ENCODE results near the gene PGK2.

PGK2 gene

DNA sequence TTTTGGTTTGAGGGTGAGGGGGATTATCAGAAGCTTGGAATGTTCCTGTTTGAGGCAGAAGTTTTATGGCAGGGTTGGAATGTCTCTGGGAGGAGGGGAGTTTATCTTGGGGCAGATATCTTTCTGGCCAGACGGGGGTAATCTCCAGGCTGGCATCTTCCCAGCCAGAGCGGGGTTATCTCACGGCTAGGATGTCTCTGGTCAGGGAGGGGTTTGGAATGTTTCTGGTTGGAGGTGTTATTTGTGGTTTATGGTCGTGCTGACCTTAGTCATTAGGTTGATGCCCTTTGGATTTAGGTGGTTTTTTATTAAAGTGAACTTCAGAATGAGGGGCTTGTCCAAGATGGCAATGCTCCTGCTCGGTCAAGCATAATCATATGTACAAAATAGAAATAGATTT lies 14.8 kb downstream of the PGK2 start:
- TF ChIP-seq TCF4 (CRISPR knock-in tag; IDR thresholded peaks at IDR 0.05; ENCODE audit: borderline replicate concordance) (no peak), GLIS3 (CRISPR knock-in tag; IDR thresholded peaks at IDR 0.05) (no peak), SNAI2 (CRISPR knock-in tag; IDR thresholded peaks at IDR 0.05) (no peak), TOX (CRISPR knock-in tag; IDR thresholded peaks at IDR 0.05; ENCODE audit: borderline replicate concordance) (no peak)
- no peak for ATAC-seq

DNA sequence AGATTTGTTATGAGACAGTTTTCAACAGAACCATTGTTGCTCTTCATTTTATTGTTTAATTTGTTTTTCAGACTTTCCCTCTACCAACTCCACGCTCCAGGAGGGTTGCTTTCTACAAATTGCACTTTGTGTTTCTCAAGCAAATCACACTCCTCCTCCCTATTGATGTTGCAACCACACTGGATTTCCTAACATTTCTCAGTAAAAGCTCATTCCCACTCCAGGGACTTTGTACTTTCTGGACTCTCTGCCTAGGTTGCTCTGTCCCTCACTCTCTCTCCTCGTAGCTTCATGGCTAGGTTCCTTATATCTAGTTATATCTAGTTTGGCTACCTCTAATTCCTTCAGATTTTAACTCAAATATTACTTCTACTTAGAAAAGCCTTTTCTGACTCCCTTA lies 20.3 kb downstream of the PGK2 start:
- ATAC-seq = no peak

DNA sequence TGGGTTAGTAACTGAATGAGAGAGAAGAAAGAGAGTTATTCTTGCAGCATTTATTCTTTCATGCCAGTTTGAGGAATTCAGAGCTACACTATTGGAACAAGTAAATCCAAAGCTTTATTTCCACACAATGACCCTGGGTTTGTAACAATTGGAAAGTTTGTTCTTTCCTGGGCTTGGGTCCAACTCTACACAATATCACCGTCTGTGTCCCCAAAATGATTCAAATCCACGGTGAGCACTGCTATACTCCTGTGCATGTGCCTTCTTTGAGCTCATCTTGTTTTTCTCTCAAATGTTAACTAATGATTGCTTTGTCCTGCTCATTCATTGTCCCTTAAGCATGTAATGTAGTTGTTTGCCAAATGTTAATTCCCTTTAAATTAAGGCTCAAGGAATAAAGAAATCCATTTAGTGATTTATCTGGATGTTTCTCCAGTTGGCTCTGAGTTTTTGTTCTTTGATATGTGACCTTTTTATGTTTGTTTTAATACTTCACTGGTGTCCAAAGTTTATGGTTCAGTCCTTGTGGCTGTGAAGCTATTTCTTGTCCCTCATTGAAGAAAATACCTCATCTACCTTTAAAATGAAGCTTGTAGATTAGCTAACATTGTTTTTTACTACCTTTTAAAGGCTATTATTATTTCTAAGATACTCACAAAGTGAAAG lies 22.4 kb downstream of the PGK2 start:
- TF ChIP-seq ZNF8 (CRISPR knock-in tag; IDR thresholded peaks at IDR 0.05) (no peak), TOX (CRISPR knock-in tag; IDR thresholded peaks at IDR 0.05; ENCODE audit: borderline replicate concordance) (no peak)
- no peak for ATAC-seq

More for the DNA sequence above, 20.3 kb downstream of the PGK2 start:
- TF ChIP-seq TOX (CRISPR knock-in tag; IDR thresholded peaks at IDR 0.05; ENCODE audit: borderline replicate concordance) = no peak
- TF ChIP-seq BACH2 (CRISPR knock-in tag; IDR thresholded peaks at IDR 0.05; ENCODE audit: borderline replicate concordance) = no peak
- no peak for TF ChIP-seq CSDC2 (CRISPR knock-in tag; IDR thresholded peaks at IDR 0.05)
- TF ChIP-seq ZC3H10 (CRISPR knock-in tag; IDR thresholded peaks at IDR 0.05) = no peak
- TF ChIP-seq SNAI2 (CRISPR knock-in tag; IDR thresholded peaks at IDR 0.05) = no peak
- no peak for TF ChIP-seq OSR1 (CRISPR knock-in tag; IDR thresholded peaks at IDR 0.05)
- no peak for TF ChIP-seq ARNTL (CRISPR knock-in tag; IDR thresholded peaks at IDR 0.05; ENCODE audit: borderline replicate concordance, low read depth)
- TF ChIP-seq, protein P1, sequence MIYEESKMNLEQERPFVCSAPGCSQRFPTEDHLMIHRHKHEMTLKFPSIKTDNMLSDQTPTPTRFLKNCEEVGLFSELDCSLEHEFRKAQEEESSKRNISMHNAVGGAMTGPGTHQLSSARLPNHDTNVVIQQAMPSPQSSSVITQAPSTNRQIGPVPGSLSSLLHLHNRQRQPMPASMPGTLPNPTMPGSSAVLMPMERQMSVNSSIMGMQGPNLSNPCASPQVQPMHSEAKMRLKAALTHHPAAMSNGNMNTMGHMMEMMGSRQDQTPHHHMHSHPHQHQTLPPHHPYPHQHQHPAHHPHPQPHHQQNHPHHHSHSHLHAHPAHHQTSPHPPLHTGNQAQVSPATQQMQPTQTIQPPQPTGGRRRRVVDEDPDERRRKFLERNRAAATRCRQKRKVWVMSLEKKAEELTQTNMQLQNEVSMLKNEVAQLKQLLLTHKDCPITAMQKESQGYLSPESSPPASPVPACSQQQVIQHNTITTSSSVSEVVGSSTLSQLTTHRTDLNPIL (CRISPR knock-in tag; IDR thresholded peaks at IDR 0.05; ENCODE audit: low read depth) = no peak
- no peak for TF ChIP-seq ESRRG (CRISPR knock-in tag; IDR thresholded peaks at IDR 0.05)
- no peak for TF ChIP-seq TCF4 (CRISPR knock-in tag; IDR thresholded peaks at IDR 0.05; ENCODE audit: borderline replicate concordance)

DNA sequence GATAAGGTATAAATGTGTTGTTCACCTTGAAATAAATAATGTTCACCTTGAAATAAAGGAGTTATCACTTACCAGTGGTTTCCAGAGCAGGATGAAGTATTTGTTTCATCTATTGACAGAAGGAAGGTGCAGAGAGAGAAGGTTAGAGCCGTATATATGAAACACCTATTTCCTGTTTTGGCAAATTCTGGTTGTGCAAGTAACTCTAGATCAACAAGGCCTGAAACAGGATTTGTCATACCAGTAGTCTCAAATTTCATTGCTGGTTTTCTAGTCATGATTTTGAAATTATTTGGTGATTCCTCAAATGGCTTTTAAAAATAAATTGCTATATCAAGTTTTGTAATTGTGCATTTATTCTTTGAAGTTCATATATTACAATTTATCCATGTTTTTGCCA lies 42.8 kb downstream of the PGK2 start, which contains the start of gene CRISP3:
Gene CRISP3 (minus strand): TSS at position 130 of the 400 bp plus-strand sequence. CDS start 21 bp downstream, at position 109.
- TF ChIP-seq CSDC2 (CRISPR knock-in tag; IDR thresholded peaks at IDR 0.05) (no peak), ZNF70 (CRISPR knock-in tag; IDR thresholded peaks at IDR 0.05) (no peak), BACH2 (CRISPR knock-in tag; IDR thresholded peaks at IDR 0.05; ENCODE audit: borderline replicate concordance) (no peak), RARB (CRISPR knock-in tag; IDR thresholded peaks at IDR 0.05) (no peak), ZNF8 (CRISPR knock-in tag; IDR thresholded peaks at IDR 0.05) (no peak), ARNTL (CRISPR knock-in tag; IDR thresholded peaks at IDR 0.05; ENCODE audit: borderline replicate concordance, low read depth) (no peak), OSR1 (CRISPR knock-in tag; IDR thresholded peaks at IDR 0.05) (no peak), GLIS3 (CRISPR knock-in tag; IDR thresholded peaks at IDR 0.05) (no peak), ZFP3 (CRISPR knock-in tag; IDR thresholded peaks at IDR 0.05) (no peak), ZFP30 (CRISPR knock-in tag; IDR thresholded peaks at IDR 0.05) (no peak), SNAI2 (CRISPR knock-in tag; IDR thresholded peaks at IDR 0.05) (no peak), ESRRG (CRISPR knock-in tag; IDR thresholded peaks at IDR 0.05) (no peak), ZC3H10 (CRISPR knock-in tag; IDR thresholded peaks at IDR 0.05) (no peak), PPARA (CRISPR knock-in tag; IDR thresholded peaks at IDR 0.05; ENCODE audit: borderline replicate concordance) (no peak), ZNF565 (CRISPR knock-in tag; conservative IDR thresholded peaks at IDR 0.05; ENCODE audit: low read depth) (no peak), TCF4 (CRISPR knock-in tag; IDR thresholded peaks at IDR 0.05; ENCODE audit: borderline replicate concordance) (no peak)
- TF ChIP-seq, protein P2, sequence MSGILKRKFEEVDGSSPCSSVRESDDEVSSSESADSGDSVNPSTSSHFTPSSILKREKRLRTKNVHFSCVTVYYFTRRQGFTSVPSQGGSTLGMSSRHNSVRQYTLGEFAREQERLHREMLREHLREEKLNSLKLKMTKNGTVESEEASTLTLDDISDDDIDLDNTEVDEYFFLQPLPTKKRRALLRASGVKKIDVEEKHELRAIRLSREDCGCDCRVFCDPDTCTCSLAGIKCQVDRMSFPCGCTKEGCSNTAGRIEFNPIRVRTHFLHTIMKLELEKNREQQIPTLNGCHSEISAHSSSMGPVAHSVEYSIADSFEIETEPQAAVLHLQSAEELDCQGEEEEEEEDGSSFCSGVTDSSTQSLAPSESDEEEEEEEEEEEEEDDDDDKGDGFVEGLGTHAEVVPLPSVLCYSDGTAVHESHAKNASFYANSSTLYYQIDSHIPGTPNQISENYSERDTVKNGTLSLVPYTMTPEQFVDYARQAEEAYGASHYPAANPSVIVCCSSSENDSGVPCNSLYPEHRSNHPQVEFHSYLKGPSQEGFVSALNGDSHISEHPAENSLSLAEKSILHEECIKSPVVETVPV (CRISPR knock-in tag; IDR thresholded peaks at IDR 0.05) = no peak
- TF ChIP-seq, protein P3, sequence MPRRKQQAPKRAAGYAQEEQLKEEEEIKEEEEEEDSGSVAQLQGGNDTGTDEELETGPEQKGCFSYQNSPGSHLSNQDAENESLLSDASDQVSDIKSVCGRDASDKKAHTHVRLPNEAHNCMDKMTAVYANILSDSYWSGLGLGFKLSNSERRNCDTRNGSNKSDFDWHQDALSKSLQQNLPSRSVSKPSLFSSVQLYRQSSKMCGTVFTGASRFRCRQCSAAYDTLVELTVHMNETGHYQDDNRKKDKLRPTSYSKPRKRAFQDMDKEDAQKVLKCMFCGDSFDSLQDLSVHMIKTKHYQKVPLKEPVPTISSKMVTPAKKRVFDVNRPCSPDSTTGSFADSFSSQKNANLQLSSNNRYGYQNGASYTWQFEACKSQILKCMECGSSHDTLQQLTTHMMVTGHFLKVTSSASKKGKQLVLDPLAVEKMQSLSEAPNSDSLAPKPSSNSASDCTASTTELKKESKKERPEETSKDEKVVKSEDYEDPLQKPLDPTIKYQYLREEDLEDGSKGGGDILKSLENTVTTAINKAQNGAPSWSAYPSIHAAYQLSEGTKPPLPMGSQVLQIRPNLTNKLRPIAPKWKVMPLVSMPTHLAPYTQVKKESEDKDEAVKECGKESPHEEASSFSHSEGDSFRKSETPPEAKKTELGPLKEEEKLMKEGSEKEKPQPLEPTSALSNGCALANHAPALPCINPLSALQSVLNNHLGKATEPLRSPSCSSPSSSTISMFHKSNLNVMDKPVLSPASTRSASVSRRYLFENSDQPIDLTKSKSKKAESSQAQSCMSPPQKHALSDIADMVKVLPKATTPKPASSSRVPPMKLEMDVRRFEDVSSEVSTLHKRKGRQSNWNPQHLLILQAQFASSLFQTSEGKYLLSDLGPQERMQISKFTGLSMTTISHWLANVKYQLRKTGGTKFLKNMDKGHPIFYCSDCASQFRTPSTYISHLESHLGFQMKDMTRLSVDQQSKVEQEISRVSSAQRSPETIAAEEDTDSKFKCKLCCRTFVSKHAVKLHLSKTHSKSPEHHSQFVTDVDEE (CRISPR knock-in tag; IDR thresholded peaks at IDR 0.05) = no peak
- TF ChIP-seq, protein P4, sequence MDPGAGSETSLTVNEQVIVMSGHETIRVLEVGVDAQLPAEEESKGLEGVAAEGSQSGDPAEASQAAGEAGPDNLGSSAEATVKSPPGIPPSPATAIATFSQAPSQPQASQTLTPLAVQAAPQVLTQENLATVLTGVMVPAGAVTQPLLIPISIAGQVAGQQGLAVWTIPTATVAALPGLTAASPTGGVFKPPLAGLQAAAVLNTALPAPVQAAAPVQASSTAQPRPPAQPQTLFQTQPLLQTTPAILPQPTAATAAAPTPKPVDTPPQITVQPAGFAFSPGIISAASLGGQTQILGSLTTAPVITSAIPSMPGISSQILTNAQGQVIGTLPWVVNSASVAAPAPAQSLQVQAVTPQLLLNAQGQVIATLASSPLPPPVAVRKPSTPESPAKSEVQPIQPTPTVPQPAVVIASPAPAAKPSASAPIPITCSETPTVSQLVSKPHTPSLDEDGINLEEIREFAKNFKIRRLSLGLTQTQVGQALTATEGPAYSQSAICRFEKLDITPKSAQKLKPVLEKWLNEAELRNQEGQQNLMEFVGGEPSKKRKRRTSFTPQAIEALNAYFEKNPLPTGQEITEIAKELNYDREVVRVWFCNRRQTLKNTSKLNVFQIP (CRISPR knock-in tag; IDR thresholded peaks at IDR 0.05; ENCODE audit: borderline replicate concordance, low read depth) = no peak
- TF ChIP-seq, protein P1 (CRISPR knock-in tag; IDR thresholded peaks at IDR 0.05; ENCODE audit: low read depth) = no peak
- no peak for ATAC-seq
